ENCODE data around the gene TNRC6B. TPM values are rescaled to one million over a fixed set of nuclear protein-coding genes. Genes with fewer than 3 reads are reported as not detected.

Gene TNRC6B
- total and polyA plus RNA-seq, 2 experiments from 2014 or later = 23.7 to 25.8 TPM

DNA sequence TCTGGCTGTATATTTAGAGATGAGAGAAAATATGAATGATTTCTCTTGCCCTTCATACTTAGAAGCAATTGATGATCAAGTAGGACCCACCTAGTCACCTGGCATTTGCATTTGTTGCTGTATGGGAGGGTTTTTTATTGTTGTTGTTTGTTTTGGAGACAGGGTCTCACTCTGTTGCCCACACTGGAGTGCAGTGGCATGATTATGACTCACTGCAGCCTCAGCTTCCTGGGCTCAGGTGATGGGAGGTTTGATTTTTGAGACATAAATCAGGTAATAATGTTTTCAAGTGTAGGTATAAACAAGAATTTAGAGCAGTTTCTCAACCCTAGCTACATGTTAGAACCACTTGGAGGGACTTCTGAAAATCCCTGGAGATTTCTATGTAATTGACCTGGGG lies 63.0 kb downstream of the TNRC6B start:
- H4K20me1 ChIP-seq (ENCODE audit: insufficient read depth, poor library complexity, severe bottlenecking) = peaks cover 72% of the 10 kb centered on the region

GRCh38 chr22:40241200-40241763 lies 63.6 kb downstream of the TNRC6B start:
- peaks cover 3% of the 10 kb centered on the region for H3K4me1 ChIP-seq (ENCODE audit: insufficient read depth)
- H4K20me1 ChIP-seq (ENCODE audit: insufficient read depth, poor library complexity, severe bottlenecking) = peaks cover 66% of the 10 kb centered on the region
- no peaks in the 10 kb centered on the region for H3K9me3 ChIP-seq (ENCODE audit: low read depth)
- H3K4me3 ChIP-seq = no peak overlapping the region
- no peaks in the 10 kb centered on the region for H3K9me2 ChIP-seq (replicated peaks; ENCODE audit: insufficient read depth)
- 92% methylated on average over 3 of the region's 3 CpGs for WGBS (ENCODE audit: low lambda C conversion rate, missing lambda C conversion rate)
- H3K27me3 ChIP-seq = no peaks in the 10 kb centered on the region
- TF ChIP-seq EZH2 (IDR thresholded peaks at IDR 0.05; ENCODE audit: borderline replicate concordance) (no peak), CTCF (IDR thresholded peaks at IDR 0.05; ENCODE audit: poor library complexity) (no peak), EZH2phosphoT487 (IDR thresholded peaks at IDR 0.05; ENCODE audit: low read depth, severe bottlenecking, unreplicated experiment) (no peak)
- no peak for DNase-seq (ENCODE audit: low spot score)
- no peak overlapping the region for H2AFZ ChIP-seq
- no peaks in the 10 kb centered on the region for H3K36me3 ChIP-seq (replicated peaks; ENCODE audit: insufficient read depth, low read depth)
- H3K79me2 ChIP-seq = peaks cover 100% of the 10 kb centered on the region
- no peak overlapping the region for H3K27ac ChIP-seq
- no peak overlapping the region for H3K4me2 ChIP-seq

More for the DNA sequence above, 63.0 kb downstream of the TNRC6B start:
- Histone ChIP-seq H3K4me2 (no peak overlapping the region), H3K4me1 (ENCODE audit: insufficient read depth) (peaks cover 3% of the 10 kb centered on the region), H3K27me3 (no peaks in the 10 kb centered on the region), H3K9me3 (ENCODE audit: low read depth) (no peaks in the 10 kb centered on the region), H3K4me3 (no peak overlapping the region), H3K79me2 (peaks cover 100% of the 10 kb centered on the region), H3K9me2 (replicated peaks; ENCODE audit: insufficient read depth) (no peaks in the 10 kb centered on the region), H3K27ac (no peak overlapping the region), H3K36me3 (replicated peaks; ENCODE audit: insufficient read depth, low read depth) (no peaks in the 10 kb centered on the region), H2AFZ (no peak overlapping the region)
- no peak for TF ChIP-seq EZH2phosphoT487 (IDR thresholded peaks at IDR 0.05; ENCODE audit: low read depth, severe bottlenecking, unreplicated experiment)
- DNase-seq (ENCODE audit: low spot score) = no peak

- Histone ChIP-seq H3K4me3 (no peak overlapping the region), H3K27ac (no peak overlapping the region), H3K36me3 (replicated peaks; ENCODE audit: insufficient read depth, low read depth) (no peaks in the 10 kb centered on the region), H2AFZ (no peak overlapping the region), H3K4me1 (ENCODE audit: insufficient read depth) (peaks cover under 1% of the 10 kb centered on the region), H3K27me3 (no peaks in the 10 kb centered on the region), H3K9me3 (ENCODE audit: low read depth) (no peaks in the 10 kb centered on the region), H4K20me1 (ENCODE audit: insufficient read depth, poor library complexity, severe bottlenecking) (peaks cover 53% of the 10 kb centered on the region), H3K9me2 (replicated peaks; ENCODE audit: insufficient read depth) (no peaks in the 10 kb centered on the region), H3K4me2 (no peak overlapping the region), H3K79me2 (peaks cover 97% of the 10 kb centered on the region)
- TF ChIP-seq CTCF (IDR thresholded peaks at IDR 0.05; ENCODE audit: poor library complexity) = no peak
- no peak for TF ChIP-seq EZH2phosphoT487 (IDR thresholded peaks at IDR 0.05; ENCODE audit: low read depth, severe bottlenecking, unreplicated experiment)
- no peak for TF ChIP-seq EZH2 (IDR thresholded peaks at IDR 0.05; ENCODE audit: borderline replicate concordance)
- WGBS (ENCODE audit: low lambda C conversion rate, missing lambda C conversion rate) = 98% methylated on average over 2 of the region's 2 CpGs
- no peak for DNase-seq (ENCODE audit: low spot score)
Measured at GRCh38 chr22:40243891-40244290, 66.2 kb downstream of the TNRC6B start.

- Histone ChIP-seq H3K4me2 (no peak overlapping the region), H3K4me1 (ENCODE audit: insufficient read depth) (no peaks in the 10 kb centered on the region), H3K36me3 (replicated peaks; ENCODE audit: insufficient read depth, low read depth) (no peaks in the 10 kb centered on the region), H2AFZ (no peak overlapping the region), H3K9me2 (replicated peaks; ENCODE audit: insufficient read depth) (no peaks in the 10 kb centered on the region), H3K27ac (no peak overlapping the region), H3K27me3 (no peaks in the 10 kb centered on the region), H3K9me3 (ENCODE audit: low read depth) (no peaks in the 10 kb centered on the region), H3K4me3 (no peak overlapping the region), H3K79me2 (peaks cover 97% of the 10 kb centered on the region), H4K20me1 (ENCODE audit: insufficient read depth, poor library complexity, severe bottlenecking) (peaks cover 51% of the 10 kb centered on the region)
- 81% methylated on average over 3 of the region's 3 CpGs for WGBS (ENCODE audit: low lambda C conversion rate, missing lambda C conversion rate)
- TF ChIP-seq EZH2phosphoT487 (IDR thresholded peaks at IDR 0.05; ENCODE audit: low read depth, severe bottlenecking, unreplicated experiment) = no peak
- TF ChIP-seq EZH2 (IDR thresholded peaks at IDR 0.05; ENCODE audit: borderline replicate concordance) = no peak
- no peak for TF ChIP-seq CTCF (IDR thresholded peaks at IDR 0.05; ENCODE audit: poor library complexity)
- DNase-seq (ENCODE audit: low spot score) = no peak
Measured at GRCh38 chr22:40244586-40244985, 66.9 kb downstream of the TNRC6B start.
